Mesothelial cell of epicardium (in vitro differentiated cells): ENCODE data around the gene SBF2. TPM values are rescaled to one million over a fixed set of nuclear protein-coding genes. Genes with fewer than 3 reads are reported as not detected.

Experiments
- DNase-seq, 2 experiments: peaks; one replicate each; pipeline ENCODE4 v3.0.0; 2021; ENCODE audit warnings: low spot score in 2 of 2; ENCODE audit not compliant: unreplicated experiment in 2 of 2
- H3K27ac Mint-ChIP-seq: 2 replicates; pipeline ENCODE4 v1.8.0; 2021; ENCODE audit warnings: mixed read lengths
- H3K27me3 Mint-ChIP-seq: 2 replicates; pipeline ENCODE4 v1.8.0; 2021; ENCODE audit warnings: low read depth, mixed read lengths
- H3K36me3 Mint-ChIP-seq: 2 replicates; pipeline ENCODE4 v1.8.0; 2021; ENCODE audit warnings: mixed read lengths
- H3K4me1 Mint-ChIP-seq: 2 replicates; pipeline ENCODE4 v1.8.0; 2021; ENCODE audit warnings: mixed read lengths
- H3K4me3 Mint-ChIP-seq: 2 replicates; pipeline ENCODE4 v1.8.0; 2021; ENCODE audit warnings: mild to moderate bottlenecking, moderate library complexity, mixed read lengths
- H3K9me3 Mint-ChIP-seq: 2 replicates; pipeline ENCODE4 v1.8.0; 2021; ENCODE audit warnings: mixed read lengths
- total RNA-seq: library from RNA; stranded (reverse); gene quantifications from 3 replicates; pipeline ENCODE4 v1.2.1, GENCODE V29; 2021
- TF ChIP-seq, protein P1 (sequence below): fragments of 200-600 bp; sonication (generic); IDR thresholded peaks from one replicate; pipeline ENCODE4 v1.5.0; 2021; ENCODE audit warnings: antibody characterized with exemption; ENCODE audit not compliant: unreplicated experiment

Gene SBF2
- total RNA-seq, 1 donor from 2014 or later = 58.4 TPM

DNA sequence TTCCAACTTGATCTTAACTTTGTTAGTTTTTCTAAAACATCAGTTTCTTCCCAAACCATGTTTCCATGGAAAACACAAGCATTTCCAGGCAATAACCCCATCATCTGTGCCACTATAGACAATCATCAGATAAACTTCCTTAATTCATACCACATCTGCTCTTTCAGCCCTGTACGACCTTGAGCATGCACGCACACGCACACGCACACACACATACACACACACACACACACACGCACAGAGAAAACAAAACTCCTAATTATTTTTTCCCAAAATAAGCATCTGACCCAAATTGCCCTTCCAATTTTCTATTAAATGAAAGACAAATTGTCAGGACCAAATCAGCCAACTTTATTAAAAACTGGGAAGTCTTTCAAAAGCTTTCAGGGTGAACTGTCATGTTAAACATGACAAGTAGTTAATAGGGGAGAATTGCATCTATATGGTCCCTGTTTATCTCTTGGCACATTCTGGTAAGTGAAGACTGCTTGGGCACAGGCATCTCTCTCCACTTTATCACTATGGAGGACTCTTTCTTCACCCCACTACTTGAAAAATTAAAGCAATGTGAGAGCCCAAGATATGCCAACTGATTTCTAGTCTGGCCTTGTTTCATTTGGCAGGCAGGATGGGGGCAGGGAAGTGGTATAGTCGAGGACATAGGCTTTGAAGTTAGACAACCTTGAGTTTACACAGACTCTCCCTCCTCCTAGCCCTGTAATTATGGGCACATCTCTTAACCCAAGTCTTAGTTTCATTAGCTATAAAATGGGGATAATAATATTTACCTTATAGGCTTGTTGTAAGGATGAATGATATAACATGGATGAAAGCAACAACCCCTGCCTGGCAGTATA is 25.9 kb upstream of the SBF2 start:
- H3K9me3 Mint-ChIP-seq = no peaks in the 10 kb centered on the region
- TF ChIP-seq, protein P1, sequence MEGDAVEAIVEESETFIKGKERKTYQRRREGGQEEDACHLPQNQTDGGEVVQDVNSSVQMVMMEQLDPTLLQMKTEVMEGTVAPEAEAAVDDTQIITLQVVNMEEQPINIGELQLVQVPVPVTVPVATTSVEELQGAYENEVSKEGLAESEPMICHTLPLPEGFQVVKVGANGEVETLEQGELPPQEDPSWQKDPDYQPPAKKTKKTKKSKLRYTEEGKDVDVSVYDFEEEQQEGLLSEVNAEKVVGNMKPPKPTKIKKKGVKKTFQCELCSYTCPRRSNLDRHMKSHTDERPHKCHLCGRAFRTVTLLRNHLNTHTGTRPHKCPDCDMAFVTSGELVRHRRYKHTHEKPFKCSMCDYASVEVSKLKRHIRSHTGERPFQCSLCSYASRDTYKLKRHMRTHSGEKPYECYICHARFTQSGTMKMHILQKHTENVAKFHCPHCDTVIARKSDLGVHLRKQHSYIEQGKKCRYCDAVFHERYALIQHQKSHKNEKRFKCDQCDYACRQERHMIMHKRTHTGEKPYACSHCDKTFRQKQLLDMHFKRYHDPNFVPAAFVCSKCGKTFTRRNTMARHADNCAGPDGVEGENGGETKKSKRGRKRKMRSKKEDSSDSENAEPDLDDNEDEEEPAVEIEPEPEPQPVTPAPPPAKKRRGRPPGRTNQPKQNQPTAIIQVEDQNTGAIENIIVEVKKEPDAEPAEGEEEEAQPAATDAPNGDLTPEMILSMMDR = no peak

GRCh38 chr11:10318527-10318802 is 24.4 kb upstream of the SBF2 start:
- Mint-ChIP-seq H3K36me3 (no peaks in the 10 kb centered on the region), H3K4me1 (peaks cover 14% of the 10 kb centered on the region), H3K27me3 (no peaks in the 10 kb centered on the region), H3K4me3 (no peak overlapping the region), H3K27ac (no peak overlapping the region), H3K9me3 (no peaks in the 10 kb centered on the region)
- no peak for DNase-seq
- TF ChIP-seq, protein P1 = no peak

More for the DNA sequence above, 25.9 kb upstream of the SBF2 start:
- Mint-ChIP-seq H3K27ac (no peak overlapping the region), H3K4me1 (peaks cover 14% of the 10 kb centered on the region), H3K4me3 (no peak overlapping the region), H3K36me3 (no peaks in the 10 kb centered on the region), H3K27me3 (peaks cover 5% of the 10 kb centered on the region)
- DNase-seq = no peak

DNA sequence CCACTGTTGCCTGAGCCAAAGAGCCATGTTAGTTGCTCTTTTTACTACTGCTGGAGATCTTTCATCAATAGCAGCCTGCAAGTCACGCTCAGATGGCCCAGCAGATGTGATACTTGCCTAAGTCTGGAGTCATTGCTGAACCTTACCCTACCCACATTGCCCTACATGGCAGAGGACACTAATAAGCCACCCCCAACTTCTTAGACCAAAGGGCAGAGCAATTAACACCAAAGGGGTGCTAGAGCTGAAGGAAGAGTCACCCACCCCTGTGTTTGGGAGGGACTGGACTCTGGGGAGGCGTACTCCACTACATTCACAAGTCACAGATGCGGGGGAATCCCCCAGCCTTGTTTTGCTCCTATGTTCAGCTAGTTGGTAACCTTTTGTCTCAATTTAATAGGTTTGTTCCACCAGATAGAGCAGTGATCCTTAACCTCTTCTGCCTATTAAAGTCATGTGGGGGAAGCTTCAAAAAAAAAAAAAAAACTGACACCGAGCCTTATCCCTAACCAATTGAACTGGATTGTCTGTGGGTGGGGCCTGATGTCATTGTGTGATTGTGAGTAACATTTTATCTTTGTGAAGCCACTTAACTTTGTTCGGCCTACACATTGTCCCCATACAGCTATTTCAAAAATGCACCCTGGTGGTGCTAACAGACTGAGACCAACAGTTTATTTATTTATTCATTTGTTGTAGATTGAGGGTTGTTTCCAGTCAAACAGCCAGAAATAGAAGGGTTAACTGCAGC is 23.9 kb upstream of the SBF2 start:
- H3K4me3 Mint-ChIP-seq = no peak overlapping the region
- H3K9me3 Mint-ChIP-seq = no peaks in the 10 kb centered on the region
- TF ChIP-seq, protein P1 = no peak
- H3K27me3 Mint-ChIP-seq = no peaks in the 10 kb centered on the region
- H3K36me3 Mint-ChIP-seq = no peaks in the 10 kb centered on the region
- no peak for DNase-seq
- H3K4me1 Mint-ChIP-seq = peaks cover 13% of the 10 kb centered on the region
- H3K27ac Mint-ChIP-seq = no peak overlapping the region

DNA sequence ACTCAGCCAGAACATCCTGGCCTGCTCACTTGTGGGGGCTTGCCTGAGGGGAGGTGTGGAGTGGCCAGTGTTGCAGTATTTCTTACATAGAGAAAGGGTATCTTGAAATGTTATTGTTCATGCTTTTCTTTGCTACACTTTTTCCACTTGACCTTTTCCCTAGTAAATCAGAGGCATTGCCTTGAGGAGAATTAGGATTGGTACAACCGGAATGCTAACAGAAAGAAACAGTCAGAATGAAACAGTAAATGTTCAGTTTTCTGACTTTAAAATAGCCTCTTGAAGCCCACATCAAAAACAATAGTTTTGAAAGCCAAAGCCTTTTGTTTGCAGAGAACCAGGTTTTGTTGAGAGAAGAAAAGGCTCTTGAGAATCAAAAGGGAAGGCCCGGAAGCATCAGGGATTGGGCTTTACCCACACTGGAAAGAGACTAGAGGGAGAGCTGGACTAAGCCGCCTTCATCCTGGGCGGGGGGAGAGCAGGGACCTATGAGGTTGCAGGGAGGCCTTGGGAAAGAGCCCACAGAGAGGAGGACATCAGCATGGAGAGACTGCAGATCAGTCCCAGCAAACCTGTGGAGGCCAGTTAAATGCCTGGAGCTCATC is 23.2 kb upstream of the SBF2 start:
- Mint-ChIP-seq H3K27me3 (no peaks in the 10 kb centered on the region), H3K4me3 (no peak overlapping the region), H3K9me3 (no peaks in the 10 kb centered on the region), H3K4me1 (peaks cover 9% of the 10 kb centered on the region), H3K36me3 (no peaks in the 10 kb centered on the region), H3K27ac (no peak overlapping the region)
- no peak for DNase-seq
- TF ChIP-seq, protein P1 = no peak

GRCh38 chr11:10315083-10315482 is 21.1 kb upstream of the SBF2 start:
- H3K36me3 Mint-ChIP-seq = no peaks in the 10 kb centered on the region
- H3K27ac Mint-ChIP-seq = no peak overlapping the region
- peaks cover 3% of the 10 kb centered on the region for H3K9me3 Mint-ChIP-seq
- H3K4me1 Mint-ChIP-seq = peaks cover 5% of the 10 kb centered on the region
- no peaks in the 10 kb centered on the region for H3K27me3 Mint-ChIP-seq
- H3K4me3 Mint-ChIP-seq = no peak overlapping the region
- no peak for DNase-seq
- TF ChIP-seq, protein P1 = no peak
